CD4-positive, alpha-beta T cell treated with Interleukin-15 for 1 hour (primary cell): ENCODE data around the gene DACT1.
"Not testable (repeated sequence)": the region's sequence is repeated elsewhere in the genome, so short reads cannot be mapped to it uniquely, and the experiment has no call there.

Source experiments
- DNase-seq: peaks from one replicate; pipeline ENCODE4 v3.0.0-alpha.2; 2020

DACT1 gene, protein sequence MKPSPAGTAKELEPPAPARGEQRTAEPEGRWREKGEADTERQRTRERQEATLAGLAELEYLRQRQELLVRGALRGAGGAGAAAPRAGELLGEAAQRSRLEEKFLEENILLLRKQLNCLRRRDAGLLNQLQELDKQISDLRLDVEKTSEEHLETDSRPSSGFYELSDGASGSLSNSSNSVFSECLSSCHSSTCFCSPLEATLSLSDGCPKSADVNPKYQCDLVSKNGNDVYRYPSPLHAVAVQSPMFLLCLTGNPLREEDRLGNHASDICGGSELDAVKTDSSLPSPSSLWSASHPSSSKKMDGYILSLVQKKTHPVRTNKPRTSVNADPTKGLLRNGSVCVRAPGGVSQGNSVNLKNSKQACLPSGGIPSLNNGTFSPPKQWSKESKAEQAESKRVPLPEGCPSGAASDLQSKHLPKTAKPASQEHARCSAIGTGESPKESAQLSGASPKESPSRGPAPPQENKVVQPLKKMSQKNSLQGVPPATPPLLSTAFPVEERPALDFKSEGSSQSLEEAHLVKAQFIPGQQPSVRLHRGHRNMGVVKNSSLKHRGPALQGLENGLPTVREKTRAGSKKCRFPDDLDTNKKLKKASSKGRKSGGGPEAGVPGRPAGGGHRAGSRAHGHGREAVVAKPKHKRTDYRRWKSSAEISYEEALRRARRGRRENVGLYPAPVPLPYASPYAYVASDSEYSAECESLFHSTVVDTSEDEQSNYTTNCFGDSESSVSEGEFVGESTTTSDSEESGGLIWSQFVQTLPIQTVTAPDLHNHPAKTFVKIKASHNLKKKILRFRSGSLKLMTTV

DNA sequence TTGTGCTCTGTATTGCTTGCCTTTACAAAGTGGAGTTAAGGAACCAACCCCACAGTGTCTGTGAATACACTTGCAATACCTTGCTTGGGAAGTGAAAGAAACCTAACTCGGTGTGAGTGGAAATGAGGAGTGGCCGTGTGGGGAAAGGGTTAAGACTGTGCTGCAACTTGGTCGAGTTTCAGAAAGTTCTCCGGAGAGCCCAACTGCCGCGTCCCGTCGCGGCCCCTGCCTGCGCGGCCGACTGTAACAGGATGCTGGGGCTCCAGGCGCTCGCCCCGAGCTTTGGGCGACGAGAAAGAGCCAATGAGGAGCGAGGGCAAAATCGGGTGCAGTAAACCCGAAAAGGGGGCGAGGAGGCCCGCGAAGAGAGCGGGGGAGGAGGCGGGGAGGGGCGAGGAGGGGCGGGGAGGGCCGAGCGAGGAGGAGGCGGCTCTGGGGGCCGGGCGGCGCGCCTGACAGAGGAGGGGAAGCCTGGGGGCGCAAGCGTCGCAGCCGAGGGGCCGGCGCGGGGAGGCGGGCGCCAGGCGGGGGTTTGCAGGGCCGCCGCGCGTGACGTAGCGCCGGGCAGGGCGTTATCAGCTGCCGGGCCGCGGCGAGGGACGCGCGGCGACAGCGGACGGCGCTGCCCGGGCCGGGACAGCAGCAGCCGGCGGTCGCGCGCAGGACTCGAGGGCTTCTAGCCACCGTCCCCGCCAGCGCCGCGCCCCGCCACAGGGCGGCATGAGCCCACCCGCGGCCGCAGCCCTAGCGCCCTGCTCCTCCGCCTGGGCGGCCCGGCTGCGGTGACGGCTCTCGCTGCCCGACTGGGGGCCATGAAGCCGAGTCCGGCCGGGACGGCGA is at the start of gene DACT1:
Gene DACT1 (plus strand): TSS at position 572 of the 840 bp plus-strand sequence. CDS start 241 bp downstream, at position 813.
- peak; percentile 68 for DNase-seq

GRCh38 chr14:58588321-58588720 is 49.4 kb upstream of the DACT1 start:
- not testable (repeated sequence) for DNase-seq

DNA sequence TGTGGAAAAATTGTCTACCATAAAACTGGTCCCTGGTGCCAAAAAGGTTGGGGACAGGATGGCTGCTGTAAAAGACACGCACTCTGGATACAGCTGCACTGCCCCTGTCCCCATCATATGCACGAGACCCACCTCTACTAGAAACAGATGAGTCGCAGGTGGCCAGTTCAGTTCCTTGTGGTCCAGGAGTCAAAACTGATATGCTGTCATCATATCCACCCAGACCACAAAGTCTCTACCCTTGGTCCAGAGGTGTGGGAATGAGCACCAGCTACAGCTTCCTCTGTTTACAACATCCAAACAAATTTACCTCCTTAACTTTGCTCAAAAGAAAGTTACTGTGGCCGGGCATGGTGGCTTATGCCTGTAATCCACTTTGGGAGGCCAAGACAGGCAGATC is 43.8 kb upstream of the DACT1 start:
- DNase-seq: no peak

- no peak for DNase-seq
Measured at GRCh38 chr14:58597041-58597440, 40.7 kb upstream of the DACT1 start.

GRCh38 chr14:58598028-58598803 is 39.5 kb upstream of the DACT1 start:
- no peak for DNase-seq

DNA sequence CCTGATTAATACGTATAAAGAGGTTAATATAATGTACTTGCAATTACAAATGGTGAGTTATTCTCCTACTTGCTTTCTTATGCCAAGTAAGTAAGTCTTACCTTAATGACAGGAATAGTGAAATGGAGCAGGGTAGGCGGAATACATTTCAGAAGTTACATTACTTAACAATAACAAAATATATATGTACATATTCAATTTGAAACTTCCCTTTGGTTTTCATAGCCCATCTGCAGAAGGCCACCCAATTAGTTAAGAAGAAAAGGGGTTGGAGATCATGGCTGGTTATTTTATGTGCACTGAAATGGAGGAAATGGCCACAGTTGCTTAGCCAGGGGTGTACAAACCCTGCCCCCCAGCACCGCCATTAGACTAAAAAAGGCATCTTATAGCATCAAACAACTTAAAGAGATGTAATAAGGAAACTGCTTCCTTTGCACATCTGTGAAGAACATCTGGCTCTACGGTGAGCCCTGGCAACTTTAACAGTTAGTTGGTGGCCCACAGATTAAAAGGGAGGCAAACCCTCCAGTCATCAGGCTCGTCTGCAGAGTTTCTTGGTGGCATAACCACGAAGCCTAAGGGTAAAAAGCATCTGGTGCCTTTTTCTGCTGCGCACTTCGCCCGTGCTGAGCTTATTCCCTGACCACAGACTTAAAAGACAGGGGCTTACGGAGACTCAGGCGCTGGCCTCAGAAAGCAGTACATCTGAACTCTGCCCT is 38.8 kb upstream of the DACT1 start:
- DNase-seq: no peak

GRCh38 chr14:58599707-58600106 is 38.1 kb upstream of the DACT1 start:
- no peak for DNase-seq

GRCh38 chr14:58605465-58605864 is 32.3 kb upstream of the DACT1 start:
- no peak for DNase-seq

DNA sequence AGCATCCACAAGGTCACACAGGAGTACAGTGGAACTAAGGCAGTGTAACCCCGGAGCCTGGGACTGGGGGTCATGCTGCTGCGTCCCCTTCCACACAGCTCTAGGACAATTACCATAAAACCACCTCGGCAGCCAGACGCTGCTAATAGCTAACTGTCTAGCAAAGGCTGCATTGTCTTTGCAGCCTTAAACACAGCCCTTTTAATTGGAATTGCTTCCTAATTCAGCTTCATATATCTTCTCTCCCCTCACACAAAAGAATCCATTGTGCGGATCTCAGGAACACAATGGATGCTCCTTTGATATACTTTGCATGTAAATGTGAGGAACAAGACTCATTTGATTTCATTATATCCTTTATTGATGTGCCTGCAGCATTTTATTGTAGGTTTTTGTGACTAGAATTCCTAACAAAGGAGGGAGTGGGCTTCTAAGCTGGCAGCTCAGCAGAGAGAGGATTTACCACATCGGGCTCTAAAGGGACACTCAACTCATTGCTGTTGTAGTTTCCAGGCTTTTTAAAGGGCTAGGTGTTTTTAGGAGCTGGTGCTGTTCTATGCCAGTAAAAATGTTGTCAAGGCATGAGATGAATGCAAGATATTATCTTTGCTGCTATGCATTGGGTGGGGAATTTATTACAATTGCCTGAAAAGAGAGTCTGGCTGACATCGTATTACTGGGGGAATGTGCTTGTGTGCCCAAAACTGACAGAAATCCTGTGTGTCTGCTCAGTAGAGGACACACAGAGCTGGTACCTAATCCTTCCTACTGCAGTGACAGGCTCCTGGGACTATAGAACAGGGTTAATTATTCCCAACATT is 30.4 kb upstream of the DACT1 start:
- DNase-seq: no peak

DNA sequence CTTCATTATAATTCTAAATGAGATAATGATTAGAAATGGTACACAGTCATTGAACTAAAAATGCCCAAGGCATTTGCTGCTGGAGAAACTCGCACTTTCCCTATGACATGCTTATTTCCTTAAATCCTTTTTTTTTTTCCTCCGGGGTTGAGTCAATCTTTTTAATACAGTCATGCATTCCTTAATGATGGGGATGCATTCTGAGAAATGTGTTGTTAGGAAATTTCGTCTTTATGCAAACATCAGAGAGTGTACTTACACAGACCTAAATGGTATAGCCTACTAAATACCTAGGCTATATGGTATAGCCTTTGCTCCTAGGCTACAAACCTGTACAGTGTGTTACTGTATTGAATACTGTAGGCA is 29.8 kb upstream of the DACT1 start:
- no peak for DNase-seq

DNA sequence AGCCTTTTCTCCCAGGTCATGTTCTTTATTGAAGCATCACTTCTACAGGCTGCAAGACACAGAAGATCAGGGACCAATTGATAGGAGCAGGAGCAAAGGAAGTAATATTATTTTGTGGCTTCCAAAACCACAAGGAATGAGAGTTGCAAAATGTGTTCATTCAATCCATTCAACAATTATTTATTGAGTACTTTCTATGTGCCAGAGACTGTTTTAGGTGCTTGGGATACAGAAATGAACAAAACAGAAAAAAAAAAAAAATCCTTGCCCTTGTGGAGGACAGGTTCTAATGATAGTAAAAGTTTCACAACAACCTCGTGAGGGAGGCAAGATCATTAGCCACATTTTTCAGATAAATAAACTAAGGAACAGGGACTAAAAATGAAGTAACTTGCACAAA is 20.1 kb upstream of the DACT1 start:
- no peak for DNase-seq

DNA sequence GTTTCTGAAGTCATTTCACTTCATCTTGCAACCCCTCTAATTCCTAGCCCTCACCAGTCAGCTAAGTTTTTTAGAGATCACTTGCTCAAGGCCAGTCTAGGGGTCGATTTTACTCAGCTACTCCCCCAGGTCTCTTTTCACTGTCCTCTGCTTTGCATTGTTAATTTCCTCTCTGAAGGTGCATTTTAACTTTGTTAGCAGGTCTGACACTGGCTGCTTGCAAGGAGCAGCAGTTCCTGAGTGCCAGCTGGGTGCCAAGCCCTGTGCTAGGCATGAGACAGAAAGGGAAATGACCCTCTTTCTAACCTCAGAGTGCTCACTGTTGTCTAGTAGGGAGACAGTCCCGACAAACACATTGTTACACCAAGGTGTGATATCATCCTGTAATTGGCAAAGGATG is 17.8 kb upstream of the DACT1 start:
- no peak for DNase-seq

- DNase-seq: no peak
Measured at GRCh38 chr14:58625438-58625837, 12.3 kb upstream of the DACT1 start.

GRCh38 chr14:58626431-58626831 is 11.3 kb upstream of the DACT1 start:
- DNase-seq: no peak

DNA sequence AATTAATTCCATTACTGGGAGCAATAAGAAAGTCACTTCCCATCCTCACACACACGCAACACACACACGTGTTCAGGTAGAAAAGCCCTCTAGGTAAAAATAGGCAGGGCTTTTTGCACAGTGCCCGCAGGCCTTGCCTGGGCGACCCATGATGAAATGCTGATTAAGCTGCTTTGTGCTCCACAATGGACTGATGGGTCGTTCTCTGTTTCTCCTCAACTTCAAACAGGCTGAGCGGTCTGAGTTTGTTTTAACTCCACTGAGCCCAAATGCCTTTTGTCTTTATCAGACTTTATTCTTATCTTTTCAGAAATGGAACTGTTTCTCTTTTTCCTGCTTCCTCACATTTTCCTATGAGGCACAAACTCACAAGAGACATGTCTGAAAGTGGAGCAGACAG is 9.4 kb upstream of the DACT1 start:
- DNase-seq: no peak

- DNase-seq: no peak
Measured at GRCh38 chr14:58629281-58629680, 8.5 kb upstream of the DACT1 start.

- no peak for DNase-seq
Measured at GRCh38 chr14:58631732-58632131, 6.0 kb upstream of the DACT1 start.

- no peak for DNase-seq
Measured at GRCh38 chr14:58633831-58634230, 3.9 kb upstream of the DACT1 start.

- DNase-seq: no peak
Measured at GRCh38 chr14:58634406-58635090, 3.2 kb upstream of the DACT1 start.
